ENCODE results near the gene RBP3.
"Not testable (repeated sequence)": the region's sequence is repeated elsewhere in the genome, so short reads cannot be mapped to it uniquely, and the experiment has no call there.

The RBP3 gene

GRCh38 chr10:47376522-47377220 is 28.5 kb downstream of the RBP3 start:
- DNase-seq: no peak

GRCh38 chr10:47378183-47378510 is 30.0 kb downstream of the RBP3 start:
- DNase-seq: no peak

GRCh38 chr10:47378606-47379444 is 30.7 kb downstream of the RBP3 start:
- no peak for DNase-seq

- DNase-seq: no peak
Measured at GRCh38 chr10:47379445-47379785, 31.3 kb downstream of the RBP3 start.

GRCh38 chr10:47379901-47380300 is 31.7 kb downstream of the RBP3 start:
- no peak for DNase-seq

GRCh38 chr10:47380341-47381102 is 32.4 kb downstream of the RBP3 start:
- DNase-seq: no peak

- DNase-seq: no peak
Measured at GRCh38 chr10:47381103-47381395, 32.9 kb downstream of the RBP3 start.

- DNase-seq: no peak
Measured at GRCh38 chr10:47381427-47382379, 33.5 kb downstream of the RBP3 start.

GRCh38 chr10:47383261-47384147 is 35.3 kb downstream of the RBP3 start:
- no peak for DNase-seq

- DNase-seq: no peak
Measured at GRCh38 chr10:47384148-47384921, 36.2 kb downstream of the RBP3 start, which contains the start of gene ZNF488. Gene ZNF488 (minus strand): TSS chr10:47384293. CDS start chr10:47368829, 15,464 bp downstream.

GRCh38 chr10:47386104-47386503 is 37.9 kb downstream of the RBP3 start:
- DNase-seq: not testable (repeated sequence)

- no peak for DNase-seq
Measured at GRCh38 chr10:47388879-47389278, 40.7 kb downstream of the RBP3 start.

GRCh38 chr10:47389619-47390018 is 41.5 kb downstream of the RBP3 start:
- DNase-seq: no peak

GRCh38 chr10:47396311-47396717 is 48.2 kb downstream of the RBP3 start:
- DNase-seq: no peak

- no peak for DNase-seq
Measured at GRCh38 chr10:47397256-47397655, 49.1 kb downstream of the RBP3 start.

- no peak for DNase-seq
Measured at GRCh38 chr10:47400251-47400650, 52.1 kb downstream of the RBP3 start.

- no peak for DNase-seq
Measured at GRCh38 chr10:47400786-47401185, 52.6 kb downstream of the RBP3 start.

GRCh38 chr10:47401210-47401609 is 53.0 kb downstream of the RBP3 start:
- DNase-seq: no peak

GRCh38 chr10:47401874-47402640 is 53.9 kb downstream of the RBP3 start:
- DNase-seq: no peak

Data from NK-92 treated with Interleukin-12 subunit alpha and Interleukin-12 subunit beta, amount 100 ng/mL, for 24 hours (cell line).